Psoas muscle (tissue), 8 donors: ENCODE data around the gene ABCC8. TPM values are rescaled to one million over a fixed set of nuclear protein-coding genes. Genes with fewer than 3 reads are reported as not detected.

Experiments
- ATAC-seq, 4 donors: fragments of 200-7000 bp; cut with Tn5 transposase; one replicate each; pipeline ENCODE4 v1.9.1; 2020; ENCODE audit warnings: moderate library complexity in 3 of 4, mild to moderate bottlenecking in 2 of 4
- DNase-seq, 2 donors: peaks; one replicate each; pipeline ENCODE4 v3.0.0-alpha.2; 2020
- H3K27ac ChIP-seq: fragments of 200-600 bp; one replicate; pipeline ENCODE4 v1.8.0; 2022
- H3K27me3 ChIP-seq, 3 donors: fragments of 200-600 bp in 1 of 3; one replicate each; pipeline versions ENCODE4 v1.6.1 to v1.8.0; 2013 to 2022; ENCODE audit warnings: low read length in 2 of 3, mild to moderate bottlenecking in 2 of 3, moderate library complexity in 1 of 3; ENCODE audit not compliant: insufficient read depth in 3 of 3
- H3K36me3 ChIP-seq, 2 donors: fragments of 200-600 bp in 1 of 2; one replicate each; pipeline versions ENCODE4 v1.6.1 to v1.8.0; 2013 to 2022; ENCODE audit warnings: low read depth in 1 of 2, mild to moderate bottlenecking in 1 of 2, moderate library complexity in 1 of 2; ENCODE audit not compliant: insufficient read depth in 1 of 2
- H3K4me1 ChIP-seq: fragments of 200-600 bp; one replicate; pipeline ENCODE4 v1.8.0; 2022
- H3K4me3 ChIP-seq: fragments of 200-600 bp; one replicate; pipeline ENCODE4 v1.8.0; 2022; ENCODE audit warnings: mild to moderate bottlenecking
- H3K9me3 ChIP-seq: fragments of 200-600 bp; one replicate; pipeline ENCODE4 v1.8.0; 2022
- CTCF ChIP-seq: fragments of 200-600 bp; IDR thresholded peaks from one replicate; pipeline ENCODE4 v1.8.0; 2022; ENCODE audit warnings: antibody characterized with exemption
- WGBS, 3 donors: extraction: QIAGEN DNeasy Blood & Tissue Kit; methylation state at CpG; one replicate each; pipeline versions ENCODE4 v1.1.6 to v1.1.7; 2013; 5-methylcytosine and 5-hydroxymethylcytosine counted together
- intact Hi-C, 2 donors: fragments of 100-400 bp; cut with DNase I; formaldehyde crosslinking; loops; one replicate each; pipeline versions ENCODE4 v1.11.0 to v1.14.2; 2022
- polyA plus RNA-seq, 3 donors: library from polyadenylated mRNA; stranded (reverse); fragments of 200-250 nt; gene quantifications; one replicate each; pipeline ENCODE4 v1.2.3, GENCODE V29; 2013
- total RNA-seq, 4 donors: library from RNA; stranded (reverse); fragmentation: NEBNext Ultra II Directional in 2 of 4; extraction: Animal tissue kit (Norgen Biotek cat#: 25700) in 2 of 4; gene quantifications; one replicate each; pipeline versions ENCODE4 v1.2.1 to v1.2.4, GENCODE V29; 2021 to 2023
- donor health status: healthy with polysubstance abuse.
- donor health status: DM: no; HTN: no; CAD: no; lungs with moderate emphysema.
- donor health status: Bipolar disorder and iron deficiency.
- donor health status: healthy.
- donor health status: DM: yes; HTN: yes; CAD: no.
- donor health status: DM: no; HTN: no; CAD: no.
- donor health status: DM: no; HTN: no; CAD: no.
- donor health status: DM: yes; HTN: yes; CAD: no.

Gene ABCC8
- total and polyA plus RNA-seq, 7 donors, result 0.26 to 3.5 (median 0.75) TPM

GRCh38 chr11:17383461-17383860 lies 93.2 kb downstream of the ABCC8 start:
- WGBS, 3 donors, result 50 to 100% (median 69%) methylated on average over 1 of the region's 1 CpG
- peaks cover 0 to 18% of the 10 kb centered on the region in 2 donors for H3K36me3 ChIP-seq
- DNase-seq (no peak), ATAC-seq (no peak)
- no peaks in the 10 kb centered on the region for H3K9me3 ChIP-seq
- intact Hi-C loops, result loop anchor here in 1 of 2 donors (5.0 kb wide), 1 partner anchor 89 kb away; no protein-coding TSS in a partner anchor
- H3K4me3 ChIP-seq, result peak overlapping the region; percentile 78
- TF ChIP-seq CTCF, result no peak
- H3K27ac ChIP-seq, result peak overlapping the region; percentile 96
- no peaks in the 10 kb centered on the region for H3K27me3 ChIP-seq
- H3K4me1 ChIP-seq, result peaks cover 56% of the 10 kb centered on the region

- H3K27ac ChIP-seq, result peak overlapping the region; percentile 96
- H3K36me3 ChIP-seq, result peaks cover 0 to 11% of the 10 kb centered on the region in 2 donors
- H3K9me3 ChIP-seq, result no peaks in the 10 kb centered on the region
- intact Hi-C loops, result loop anchor here (1.0 to 5.0 kb wide), 2 partner anchors 89 to 90 kb away; no protein-coding TSS in a partner anchor
- 53 to 73% (median 54%) methylated on average over 8 of the region's 8 CpGs for WGBS, 3 donors
- peaks cover 50% of the 10 kb centered on the region for H3K4me1 ChIP-seq
- ATAC-seq (no peak), DNase-seq (no peak)
- TF ChIP-seq CTCF, result no peak
- no peak overlapping the region for H3K4me3 ChIP-seq
- no peaks in the 10 kb centered on the region for H3K27me3 ChIP-seq
Measured at GRCh38 chr11:17382046-17382728, 94.5 kb downstream of the ABCC8 start.

GRCh38 chr11:17381156-17381555 lies 95.5 kb downstream of the ABCC8 start:
- Histone ChIP-seq H3K9me3 (no peaks in the 10 kb centered on the region), H3K27me3 (no peaks in the 10 kb centered on the region), H3K27ac (peak overlapping the region; percentile 96), H3K4me3 (no peak overlapping the region), H3K4me1 (peaks cover 48% of the 10 kb centered on the region), H3K36me3 (peaks cover 0 to 8% of the 10 kb centered on the region in 2 donors)
- no peak for TF ChIP-seq CTCF
- intact Hi-C loops, result loop anchor here in 1 of 2 donors (5.0 kb wide), 1 partner anchor 91 kb away; no protein-coding TSS in a partner anchor
- DNase-seq (no peak), ATAC-seq (peak; percentile 31 to 56 (median 42))
- WGBS, 3 donors, result 41 to 57% (median 41%) methylated on average over 4 of the region's 4 CpGs

DNA sequence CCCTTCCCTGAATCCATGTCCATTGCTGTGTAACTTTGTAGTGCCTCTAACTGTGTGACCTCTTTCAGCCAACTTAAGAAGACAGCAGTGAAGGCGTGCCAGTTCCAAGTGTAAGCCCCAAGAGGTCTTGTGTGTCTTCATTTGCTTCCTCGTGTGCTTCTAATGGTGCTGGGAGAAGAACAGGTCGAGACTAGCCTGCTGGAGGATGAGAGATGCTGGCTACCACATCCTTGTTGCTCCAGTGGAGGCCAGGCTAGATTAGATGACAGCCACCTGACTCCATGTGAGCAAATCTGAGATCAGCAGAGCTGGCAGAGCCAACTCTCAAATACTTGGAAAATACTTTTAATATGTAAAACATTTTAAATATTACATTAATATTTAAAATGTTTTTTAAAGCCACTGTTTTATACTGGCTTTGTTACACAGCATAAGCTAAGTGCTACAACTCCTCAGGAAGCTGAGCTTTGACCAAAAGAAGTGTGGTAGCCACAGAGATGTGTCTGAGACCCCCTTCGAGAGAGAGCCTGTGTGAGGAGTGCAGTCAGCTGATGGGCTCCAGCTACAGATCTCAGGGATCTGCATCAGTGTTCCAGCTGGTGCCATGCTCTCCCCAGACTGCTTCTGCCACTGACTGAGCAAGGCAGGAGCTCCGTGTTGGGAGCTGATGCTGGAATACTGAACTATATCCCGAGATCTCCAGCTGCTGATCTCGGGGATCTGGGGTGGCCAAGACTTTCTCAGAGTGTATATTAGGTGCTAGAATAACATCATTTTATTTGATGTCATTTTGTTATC lies 97.1 kb downstream of the ABCC8 start:
- Histone ChIP-seq H3K4me1 (peaks cover 56% of the 10 kb centered on the region), H3K4me3 (no peak overlapping the region), H3K27ac (no peak overlapping the region), H3K36me3 (peaks cover 0 to 8% of the 10 kb centered on the region in 2 donors), H3K27me3 (no peaks in the 10 kb centered on the region), H3K9me3 (no peaks in the 10 kb centered on the region)
- DNase-seq, result no peak
- intact Hi-C loops, result loop anchor here in 1 of 2 donors (5.0 kb wide), 1 partner anchor 93 kb away; no protein-coding TSS in a partner anchor
- 66 to 76% (median 72%) methylated on average over 7 of the region's 7 CpGs for WGBS, 3 donors
- no peak for ATAC-seq
- no peak for TF ChIP-seq CTCF
